Thymus (tissue), 11 donors: ENCODE measurements around the gene GHRH. TPM values are rescaled to one million over a fixed set of nuclear protein-coding genes. Genes with fewer than 3 reads are reported as not detected.

Experiments
- DNase-seq, 9 donors: peaks; one replicate each; pipeline ENCODE4 v3.0.0-alpha.2; 2013; ENCODE audit warnings: low spot score in 9 of 9, low read depth in 6 of 9, missing footprints in 1 of 9
- H3K27ac ChIP-seq, 2 donors: one replicate each; pipeline ENCODE4 v1.5.1; 2013; ENCODE audit warnings: control low read depth in 1 of 2, low read depth in 1 of 2, low read length in 1 of 2, mild to moderate bottlenecking in 1 of 2, moderate library complexity in 1 of 2
- H3K27me3 ChIP-seq, 2 donors: one replicate each; pipeline ENCODE4 v1.5.1; 2013; ENCODE audit warnings: low read length in 1 of 2; ENCODE audit not compliant: control insufficient read depth in 2 of 2, insufficient read depth in 1 of 2
- H3K36me3 ChIP-seq, 2 donors: one replicate each; pipeline ENCODE4 v1.5.1; 2013; ENCODE audit warnings: low read length in 1 of 2, mild to moderate bottlenecking in 1 of 2, moderate library complexity in 1 of 2; ENCODE audit not compliant: control insufficient read depth in 2 of 2, insufficient read depth in 2 of 2
- H3K4me1 ChIP-seq, 2 donors: one replicate each; pipeline ENCODE4 v1.5.1; 2013; ENCODE audit warnings: low read length in 2 of 2; ENCODE audit not compliant: control insufficient read depth in 2 of 2, insufficient read depth in 2 of 2
- H3K4me3 ChIP-seq, 2 donors: one replicate each; pipeline ENCODE4 v1.5.1; 2013; ENCODE audit warnings: low read length in 2 of 2, control low read depth in 1 of 2, mild to moderate bottlenecking in 1 of 2
- H3K9me3 ChIP-seq, 2 donors: one replicate each; pipeline ENCODE4 v1.5.1; 2013; ENCODE audit warnings: low read length in 1 of 2, mild to moderate bottlenecking in 1 of 2; ENCODE audit not compliant: control insufficient read depth in 2 of 2, insufficient read depth in 1 of 2
- WGBS: extraction: QIAGEN DNeasy Blood & Tissue Kit; methylation state at CpG from one replicate; pipeline ENCODE4 v1.1.7; 2013; 5-methylcytosine and 5-hydroxymethylcytosine counted together
- polyA plus RNA-seq: library from polyadenylated mRNA; stranded (reverse); fragments of 200-250 nt; gene quantifications from one replicate; pipeline ENCODE4 v1.2.3, GENCODE V29; 2013
- total RNA-seq: library from RNA; stranded (reverse); fragments of 120-200 nt; gene quantifications from one replicate; pipeline ENCODE4 v1.2.4, GENCODE V29; 2013
- donor health status: healthy.

Gene GHRH
- total and polyA plus RNA-seq, 2 donors = 14.4 to 14.7 TPM

DNA sequence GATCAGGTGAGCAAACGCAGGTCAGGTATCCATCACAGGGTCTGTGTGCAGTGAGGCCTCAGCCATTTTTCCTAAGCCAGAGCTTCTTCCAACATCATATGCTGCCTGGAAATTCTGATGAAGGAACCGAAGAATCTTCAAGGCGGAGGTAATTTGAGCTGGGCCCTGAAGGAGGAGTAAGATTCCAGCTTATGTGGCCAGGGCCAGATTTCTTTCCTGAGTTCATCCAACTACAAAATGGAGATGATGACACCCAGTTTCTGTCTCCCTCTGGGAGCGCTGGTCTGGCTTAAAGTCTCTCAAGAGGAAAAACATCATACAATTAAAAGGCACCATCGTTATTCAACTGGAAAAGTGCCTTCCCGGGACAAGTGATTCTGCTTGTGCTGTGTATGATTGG, 20.9 kb upstream of the GHRH start:
- Histone ChIP-seq H3K27me3 (no peaks in the 10 kb centered on the region), H3K4me1 (no peaks in the 10 kb centered on the region), H3K36me3 (no peaks in the 10 kb centered on the region), H3K27ac (no peak overlapping the region), H3K4me3 (no peak overlapping the region), H3K9me3 (no peaks in the 10 kb centered on the region)
- WGBS = 92% methylated on average over 6 of the region's 6 CpGs
- DNase-seq = no peak

DNA sequence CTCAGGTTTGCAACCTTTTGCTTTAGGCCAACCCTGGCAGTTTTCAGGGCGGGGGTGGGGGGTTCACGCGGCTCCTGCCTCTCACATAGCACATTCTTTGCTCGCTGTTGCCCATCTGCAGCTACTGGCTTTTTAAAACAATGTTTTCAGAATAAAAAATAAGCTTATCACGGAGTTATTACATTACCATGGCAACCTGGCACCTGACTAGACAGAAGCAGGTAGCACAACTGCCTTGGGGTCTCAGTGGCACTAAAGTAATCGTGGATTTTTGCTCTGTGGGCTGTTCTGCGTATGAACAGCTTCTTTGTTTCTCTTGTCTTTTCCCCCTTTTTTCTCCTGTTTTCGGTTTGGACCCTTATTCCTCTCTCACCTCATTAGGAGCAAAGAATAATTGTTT, 18.8 kb upstream of the GHRH start:
- Histone ChIP-seq H3K4me3 (no peak overlapping the region), H3K27ac (no peak overlapping the region), H3K4me1 (peaks cover 0 to 8% of the 10 kb centered on the region in 2 donors), H3K36me3 (no peaks in the 10 kb centered on the region), H3K27me3 (no peaks in the 10 kb centered on the region), H3K9me3 (no peaks in the 10 kb centered on the region)
- 95% methylated on average over 8 of the region's 8 CpGs for WGBS
- no peak for DNase-seq

DNA sequence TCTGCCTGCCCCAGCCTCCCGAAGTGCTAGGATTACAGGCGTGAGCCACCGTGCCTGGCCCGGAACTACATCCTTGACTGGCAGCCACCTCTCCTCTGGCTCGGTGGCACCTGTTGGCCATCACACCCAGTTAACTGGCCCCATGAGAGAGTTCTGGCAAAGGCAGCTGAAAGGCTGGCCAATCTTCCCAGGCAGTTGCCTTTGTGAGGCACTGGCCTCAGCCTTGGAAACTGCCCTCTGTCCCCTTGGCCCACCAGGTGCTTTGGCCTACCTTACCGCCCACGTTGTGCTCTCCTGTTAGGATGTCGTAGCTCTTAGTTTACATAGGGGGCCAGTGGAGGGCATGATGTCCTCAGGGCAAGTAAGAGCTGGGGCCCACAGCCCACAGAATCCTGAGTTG, 18.2 kb upstream of the GHRH start:
- Histone ChIP-seq H3K9me3 (no peaks in the 10 kb centered on the region), H3K4me1 (peaks cover 0 to 8% of the 10 kb centered on the region in 2 donors), H3K27ac (no peak overlapping the region), H3K36me3 (no peaks in the 10 kb centered on the region), H3K27me3 (no peaks in the 10 kb centered on the region), H3K4me3 (no peak overlapping the region)
- no peak for DNase-seq
- 84% methylated on average over 8 of the region's 8 CpGs for WGBS

DNA sequence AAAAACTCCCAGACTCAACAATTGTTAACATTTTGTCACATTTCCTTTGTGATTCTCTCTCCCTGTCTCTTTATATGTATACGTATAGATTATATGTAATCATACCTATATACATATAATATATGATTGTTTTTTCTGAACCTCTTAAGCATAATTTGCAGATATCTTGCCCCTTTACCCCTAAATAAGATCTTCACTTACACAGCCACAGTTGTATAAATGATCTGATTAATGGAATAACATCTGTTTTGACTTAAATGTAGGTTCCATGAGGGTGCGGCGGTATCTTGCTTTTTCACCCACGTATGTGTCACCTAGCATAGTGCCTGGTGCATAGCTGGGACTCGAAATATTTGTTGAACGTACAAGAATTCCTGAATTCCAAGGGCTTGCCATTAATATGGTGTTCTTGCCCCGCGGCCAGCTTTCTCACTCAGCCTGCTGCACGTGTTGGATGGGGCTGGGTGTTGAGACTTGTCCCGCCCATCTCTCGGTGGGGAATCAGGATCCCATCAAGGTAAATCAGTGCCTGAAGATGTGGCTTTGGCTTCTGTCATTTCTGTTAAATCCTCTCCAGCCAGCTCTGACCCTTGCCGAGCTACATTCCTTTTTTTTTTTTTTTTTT, 17.5 kb upstream of the GHRH start:
- no peak overlapping the region for H3K27ac ChIP-seq
- 94% methylated on average over 12 of the region's 12 CpGs for WGBS
- no peak overlapping the region for H3K4me3 ChIP-seq
- no peaks in the 10 kb centered on the region for H3K27me3 ChIP-seq
- H3K4me1 ChIP-seq = peaks cover 0 to 8% of the 10 kb centered on the region in 2 donors
- no peak for DNase-seq
- H3K9me3 ChIP-seq = no peaks in the 10 kb centered on the region
- no peaks in the 10 kb centered on the region for H3K36me3 ChIP-seq

DNA sequence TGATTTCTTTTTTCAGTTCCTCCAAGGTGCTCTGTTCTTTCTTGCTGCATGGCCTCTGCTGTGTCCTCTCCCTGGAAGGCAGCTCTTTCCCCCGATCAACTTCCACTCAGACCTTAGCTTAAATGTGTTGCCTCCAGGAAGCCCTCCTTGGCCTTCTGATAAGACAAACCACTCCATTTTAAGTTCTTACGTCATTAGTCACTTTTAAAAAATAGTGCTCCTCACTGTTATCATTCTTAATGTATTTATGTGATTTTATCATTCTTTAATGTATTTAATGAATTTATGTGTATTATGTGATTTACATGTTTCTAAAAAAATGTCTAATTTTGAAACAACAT, 15.6 kb upstream of the GHRH start:
- H3K27ac ChIP-seq = peak overlapping the region in 1 of 2 donors; percentile 36
- no peaks in the 10 kb centered on the region for H3K36me3 ChIP-seq
- H3K4me3 ChIP-seq = no peak overlapping the region
- 82% methylated on average over 2 of the region's 2 CpGs for WGBS
- no peaks in the 10 kb centered on the region for H3K9me3 ChIP-seq
- peaks cover 0 to 8% of the 10 kb centered on the region in 2 donors for H3K4me1 ChIP-seq
- DNase-seq = no peak
- H3K27me3 ChIP-seq = no peaks in the 10 kb centered on the region

DNA sequence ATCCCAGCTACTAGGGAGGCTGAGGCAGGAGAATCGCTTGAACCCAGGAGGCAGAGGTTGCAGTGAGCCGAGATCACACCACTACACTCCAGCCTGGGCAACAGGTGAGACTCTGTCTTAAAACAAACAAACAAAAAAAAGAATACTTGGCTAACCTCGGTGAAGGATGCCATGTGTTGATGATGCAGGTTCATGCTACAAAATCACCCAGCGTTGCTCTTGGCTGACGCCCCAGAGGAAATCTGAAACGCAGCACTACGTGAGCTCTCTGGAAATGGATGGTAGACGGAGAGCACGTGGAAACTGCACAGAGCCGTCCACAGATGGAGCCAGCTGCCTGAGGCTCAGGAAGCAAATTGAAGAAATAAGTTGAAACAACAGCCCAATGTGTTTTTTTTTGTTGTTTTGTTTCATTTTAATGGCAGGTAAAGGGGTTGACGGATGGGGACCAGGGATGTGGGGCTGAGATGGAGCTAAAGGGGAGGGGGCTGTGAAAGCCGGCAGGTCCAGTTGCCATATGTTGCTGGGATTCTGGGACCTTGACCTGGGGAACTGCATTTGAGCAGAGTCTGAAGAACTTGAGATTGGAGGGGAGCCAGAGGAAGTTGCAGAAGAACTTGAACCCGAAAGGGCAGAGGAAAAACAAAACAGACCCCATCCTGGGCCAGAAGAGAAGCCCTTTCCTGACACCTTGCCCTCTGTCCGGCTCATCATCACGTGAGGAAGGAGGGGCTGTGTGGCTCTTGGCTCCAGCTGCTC, 15.1 kb upstream of the GHRH start:
- 23% methylated on average over 15 of the region's 15 CpGs for WGBS
- peaks cover 0 to 8% of the 10 kb centered on the region in 2 donors for H3K4me1 ChIP-seq

DNA sequence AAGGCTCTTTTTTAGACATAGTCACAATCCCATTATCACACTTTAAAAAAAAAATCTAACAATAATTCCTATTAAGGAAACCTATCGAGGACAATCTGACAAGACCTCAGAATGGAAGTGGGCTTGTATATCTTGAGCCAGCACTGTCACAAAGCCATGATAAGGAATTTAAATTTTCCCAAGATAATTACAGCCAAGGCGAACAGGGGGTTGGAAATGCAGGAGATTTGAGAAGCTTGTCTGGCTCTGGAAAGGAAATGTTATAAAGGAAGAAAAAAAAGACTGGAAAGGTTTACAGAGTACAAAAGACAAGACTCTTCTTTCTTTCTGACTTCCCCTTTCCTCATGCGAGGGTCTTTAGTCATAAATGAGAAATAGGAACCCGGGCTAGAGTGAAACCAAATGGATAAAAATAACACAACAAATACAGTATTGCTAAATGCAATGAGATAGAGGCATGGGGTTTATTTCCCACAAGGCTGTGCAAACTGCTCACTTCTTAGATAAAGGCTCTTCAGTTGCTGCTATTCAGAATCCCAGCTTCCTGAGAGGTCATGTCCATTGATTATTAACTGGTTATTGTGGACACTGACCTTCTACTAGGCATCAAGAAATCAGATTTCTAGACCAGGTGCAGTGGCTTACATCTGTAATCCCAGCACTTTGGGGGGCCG, 13.4 kb upstream of the GHRH start:
- H3K4me3 ChIP-seq = no peak overlapping the region
- WGBS = 44% methylated on average over 5 of the region's 5 CpGs
- no peaks in the 10 kb centered on the region for H3K36me3 ChIP-seq
- peak overlapping the region in 1 of 2 donors; percentile 18 for H3K27ac ChIP-seq
- peaks cover 0 to 10% of the 10 kb centered on the region in 2 donors for H3K4me1 ChIP-seq
- no peaks in the 10 kb centered on the region for H3K9me3 ChIP-seq
- H3K27me3 ChIP-seq = no peaks in the 10 kb centered on the region
- DNase-seq = no peak

More for the DNA sequence above, 15.1 kb upstream of the GHRH start:
- Histone ChIP-seq H3K36me3 (no peaks in the 10 kb centered on the region), H3K4me3 (no peak overlapping the region), H3K27me3 (no peaks in the 10 kb centered on the region), H3K27ac (peak overlapping the region; percentile 34 to 36), H3K9me3 (no peaks in the 10 kb centered on the region)
- peak in 3 of 9 donors; percentile 23 to 55 (median 28) for DNase-seq

DNA sequence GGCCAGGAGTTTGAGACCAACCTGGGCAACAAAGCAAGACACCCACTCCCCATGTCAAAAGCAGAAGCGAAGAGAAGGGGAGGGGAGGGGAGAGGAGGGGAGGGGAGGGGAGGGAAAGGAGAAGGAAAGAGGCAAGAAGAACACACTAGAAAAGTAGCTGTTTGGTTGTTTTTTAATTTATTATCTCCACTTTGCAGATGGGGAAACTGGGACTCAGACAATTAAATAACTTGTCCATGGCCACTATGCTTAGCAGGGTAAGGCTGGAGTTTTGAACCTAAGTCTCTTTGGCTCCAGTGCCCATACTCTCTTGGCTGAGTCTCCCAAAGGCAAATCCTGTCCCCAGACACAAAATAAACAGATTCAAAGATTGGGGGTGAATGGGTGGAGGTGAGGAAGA, 12.4 kb upstream of the GHRH start:
- DNase-seq = no peak
- no peak overlapping the region for H3K27ac ChIP-seq
- no peaks in the 10 kb centered on the region for H3K36me3 ChIP-seq
- H3K4me3 ChIP-seq = no peak overlapping the region
- 100% methylated on average over 1 of the region's 1 CpG for WGBS
- H3K9me3 ChIP-seq = no peaks in the 10 kb centered on the region
- H3K27me3 ChIP-seq = no peaks in the 10 kb centered on the region
- peaks cover 0 to 12% of the 10 kb centered on the region in 2 donors for H3K4me1 ChIP-seq

DNA sequence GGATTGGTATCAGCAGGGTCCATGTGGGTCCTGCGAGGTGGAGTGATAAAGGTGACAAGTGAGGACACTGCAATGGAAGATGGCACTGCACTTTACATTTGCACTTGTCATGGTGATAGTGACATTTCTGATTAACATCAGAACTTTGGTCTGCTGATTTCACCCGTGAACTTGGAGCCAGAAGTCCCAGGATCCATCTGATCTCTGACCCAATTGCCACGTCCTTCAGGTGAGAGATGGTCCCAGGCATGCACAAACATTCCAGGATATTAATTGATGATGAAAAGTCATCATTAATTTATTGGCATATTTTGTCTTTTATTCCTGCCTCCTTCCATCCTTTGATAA, 9.8 kb upstream of the GHRH start:
- Histone ChIP-seq H3K9me3 (no peaks in the 10 kb centered on the region), H3K36me3 (no peaks in the 10 kb centered on the region), H3K27me3 (no peaks in the 10 kb centered on the region), H3K27ac (no peak overlapping the region), H3K4me1 (peaks cover 0 to 5% of the 10 kb centered on the region in 2 donors), H3K4me3 (no peak overlapping the region)
- no peak for DNase-seq
- 94% methylated on average over 3 of the region's 3 CpGs for WGBS
